Panc1 (cell line): ENCODE data around the gene TNIK. TPM values are rescaled to one million over a fixed set of nuclear protein-coding genes. Genes with fewer than 3 reads are reported as not detected.

Experiments used
- ATAC-seq: fragments of 200-7000 bp; cut with Tn5 transposase; 2 replicates; pipeline ENCODE4 v1.9.1; 2020; ENCODE audit warnings: mild to moderate bottlenecking, moderate library complexity
- BruUV-seq: library from RNA; stranded (reverse); fragments of 400-500 nt; replicated peaks from 2 replicates; lab custom pipeline; 2021; lab: Mats Ljungman, UMichigan
- CTCF ChIA-PET: fragments of 300-600 bp; sonication (Branson Sonifier 250); formaldehyde crosslinking; loops from one replicate; lab custom pipeline; 2022; ENCODE audit warnings: antibody characterized with exemption; lab: Charles Lee
- POLR2A ChIA-PET: fragments of 300-600 bp; sonication (Branson Sonifier 250); formaldehyde crosslinking; loops from one replicate; lab custom pipeline; 2022; ENCODE audit warnings: antibody characterized with exemption; lab: Charles Lee
- DNase-seq: peaks from one replicate; pipeline ENCODE4 v3.0.0-alpha.2; 2010; ENCODE audit warnings: low read depth, low spot score
- H3K27ac ChIP-seq: 2 replicates; pipeline ENCODE4 v1.5.1; 2011; ENCODE audit warnings: mild to moderate bottlenecking, low read length, inconsistent platforms
- H3K27me3 ChIP-seq: fragments of 200-500 bp; sonication (Bioruptor generic); 2 replicates; pipeline ENCODE4 v1.6.0; 2014; ENCODE audit warnings: low read length, inconsistent platforms; ENCODE audit not compliant: control insufficient read depth, insufficient read depth
- H3K36me3 ChIP-seq: fragments of 200-500 bp; sonication (Bioruptor generic); 2 replicates; pipeline ENCODE4 v1.5.1; 2014; ENCODE audit warnings: inconsistent platforms, mild to moderate bottlenecking, low read length, moderate library complexity; ENCODE audit not compliant: control insufficient read depth, insufficient read depth
- H3K4me1 ChIP-seq: 2 replicates; pipeline ENCODE4 v1.5.1; 2011; ENCODE audit warnings: inconsistent platforms, mild to moderate bottlenecking, low read length, moderate library complexity; ENCODE audit not compliant: control insufficient read depth, insufficient read depth
- H3K4me3 ChIP-seq, 2 experiments: 2 replicates each; pipeline ENCODE4 v1.5.1; 2011 to 2012; ENCODE audit warnings: low read depth in 2 of 2, low read length in 2 of 2, mild to moderate bottlenecking in 2 of 2, inconsistent platforms in 1 of 2, moderate library complexity in 1 of 2
- H3K9me3 ChIP-seq: fragments of 200-500 bp; sonication (Bioruptor generic); 2 replicates; pipeline ENCODE4 v1.5.1; 2014; ENCODE audit warnings: low read depth, mild to moderate bottlenecking, inconsistent platforms, low read length, moderate library complexity; ENCODE audit not compliant: control insufficient read depth, insufficient read depth
- POLR2AphosphoS5 ChIP-seq: IDR thresholded peaks from 2 replicates; pipeline ENCODE4 v1.6.1; 2012; ENCODE audit warnings: mild to moderate bottlenecking, low read depth, low read length, moderate library complexity
- SIN3A ChIP-seq: IDR thresholded peaks from 2 replicates; pipeline ENCODE4 v1.6.1; 2012; ENCODE audit warnings: low read depth, mild to moderate bottlenecking, low read length, moderate library complexity, borderline replicate concordance; ENCODE audit not compliant: insufficient read depth
- TCF7L2 ChIP-seq: IDR thresholded peaks from 2 replicates; pipeline ENCODE4 v1.6.1; 2011; ENCODE audit warnings: mild to moderate bottlenecking, low read depth, low read length, inconsistent platforms
- in situ Hi-C: cut with HindIII; loops from 2 replicates; pipeline ENCODE4 v1.10.0; 2016; ENCODE audit warnings: low sequenced_read_pairs, low pct_unique_long_range_greater_than_20kb
- intact Hi-C: fragments of 100-400 bp; cut with micrococcal nuclease; formaldehyde crosslinking; loops from one replicate; pipeline ENCODE4 v1.10.0; 2022; ENCODE audit not compliant: unreplicated experiment
- total RNA-seq: library from RNA; stranded (reverse); gene quantifications from one replicate; pipeline ENCODE4 v1.2.1, GENCODE V29; 2021; ENCODE audit not compliant: unreplicated experiment
- TF ChIP-seq, protein P1 (sequence below), 2 experiments: IDR thresholded peaks; 2 replicates each; pipeline ENCODE4 v1.6.1; 2011 to 2012; ENCODE audit warnings: low read depth in 2 of 2, control low read depth in 1 of 2, low read length in 1 of 2, mild to moderate bottlenecking in 1 of 2, moderate library complexity in 1 of 2; ENCODE audit not compliant: insufficient read depth in 1 of 2
- TF ChIP-seq, protein P2 (sequence below): fragments of 450-650 bp; IDR thresholded peaks from 2 replicates; pipeline ENCODE4 v1.5.1; 2017; ENCODE audit warnings: mild to moderate bottlenecking

Gene TNIK
- total RNA-seq, 1 experiment from 2014 or later, result 1.9 TPM

DNA sequence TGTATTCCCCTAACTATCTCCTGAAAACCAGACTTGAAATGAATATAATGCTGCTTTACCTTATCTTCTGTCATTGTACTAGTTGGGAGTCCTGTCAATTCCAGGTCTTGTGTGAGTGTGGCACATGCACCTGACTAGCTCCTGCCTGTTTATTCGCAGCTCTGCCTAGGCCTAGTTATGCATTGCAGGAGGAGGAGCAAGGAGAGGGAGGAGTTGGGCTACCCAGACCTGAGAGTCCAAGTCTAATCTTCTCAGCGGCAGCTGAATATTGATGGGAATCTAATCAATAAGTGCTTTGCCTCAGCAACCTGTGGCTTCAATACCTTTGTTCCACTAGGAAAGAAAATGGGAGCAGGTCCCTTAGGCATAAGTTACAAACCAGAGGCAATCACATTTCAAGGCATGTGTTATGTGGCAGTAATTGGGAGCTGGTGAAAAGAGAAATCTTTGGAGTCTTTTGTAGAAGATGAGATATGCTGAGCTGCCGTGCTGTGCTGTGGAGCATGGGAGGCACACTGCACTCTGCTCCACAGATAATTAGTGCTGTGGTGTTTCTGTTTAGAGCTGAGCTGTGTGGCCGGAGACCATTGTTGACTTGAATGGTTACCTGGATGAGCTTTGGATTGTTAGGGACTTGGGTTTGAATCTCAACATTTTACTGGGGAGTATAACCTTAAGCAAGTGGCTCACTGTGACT lies 433.5 kb downstream of the TNIK start, which contains the start of gene SLC2A2:
SLC2A2 (minus strand) TSS at position 124 of the 697 bp plus-strand sequence; CDS start at position 74, 50 bp downstream.
- intact Hi-C loops, result no loop called here
- ATAC-seq (no peak), DNase-seq (no peak)
- Histone ChIP-seq H3K4me3 (no peak within 1 kb of the TSS), H3K27ac (no peak within 1 kb of the TSS), H3K9me3 (no peaks in the 10 kb centered on the region), H3K4me1 (no peaks in the 10 kb centered on the region), H3K27me3 (no peaks in the 10 kb centered on the region), H3K36me3 (no peaks in the 10 kb centered on the region)
- CTCF ChIA-PET, result no interaction called here
- POLR2A ChIA-PET, result no interaction called here
- BruUV-seq, result no TSS peak
- in situ Hi-C loops, result no loop called here
- TF ChIP-seq, protein P1, sequence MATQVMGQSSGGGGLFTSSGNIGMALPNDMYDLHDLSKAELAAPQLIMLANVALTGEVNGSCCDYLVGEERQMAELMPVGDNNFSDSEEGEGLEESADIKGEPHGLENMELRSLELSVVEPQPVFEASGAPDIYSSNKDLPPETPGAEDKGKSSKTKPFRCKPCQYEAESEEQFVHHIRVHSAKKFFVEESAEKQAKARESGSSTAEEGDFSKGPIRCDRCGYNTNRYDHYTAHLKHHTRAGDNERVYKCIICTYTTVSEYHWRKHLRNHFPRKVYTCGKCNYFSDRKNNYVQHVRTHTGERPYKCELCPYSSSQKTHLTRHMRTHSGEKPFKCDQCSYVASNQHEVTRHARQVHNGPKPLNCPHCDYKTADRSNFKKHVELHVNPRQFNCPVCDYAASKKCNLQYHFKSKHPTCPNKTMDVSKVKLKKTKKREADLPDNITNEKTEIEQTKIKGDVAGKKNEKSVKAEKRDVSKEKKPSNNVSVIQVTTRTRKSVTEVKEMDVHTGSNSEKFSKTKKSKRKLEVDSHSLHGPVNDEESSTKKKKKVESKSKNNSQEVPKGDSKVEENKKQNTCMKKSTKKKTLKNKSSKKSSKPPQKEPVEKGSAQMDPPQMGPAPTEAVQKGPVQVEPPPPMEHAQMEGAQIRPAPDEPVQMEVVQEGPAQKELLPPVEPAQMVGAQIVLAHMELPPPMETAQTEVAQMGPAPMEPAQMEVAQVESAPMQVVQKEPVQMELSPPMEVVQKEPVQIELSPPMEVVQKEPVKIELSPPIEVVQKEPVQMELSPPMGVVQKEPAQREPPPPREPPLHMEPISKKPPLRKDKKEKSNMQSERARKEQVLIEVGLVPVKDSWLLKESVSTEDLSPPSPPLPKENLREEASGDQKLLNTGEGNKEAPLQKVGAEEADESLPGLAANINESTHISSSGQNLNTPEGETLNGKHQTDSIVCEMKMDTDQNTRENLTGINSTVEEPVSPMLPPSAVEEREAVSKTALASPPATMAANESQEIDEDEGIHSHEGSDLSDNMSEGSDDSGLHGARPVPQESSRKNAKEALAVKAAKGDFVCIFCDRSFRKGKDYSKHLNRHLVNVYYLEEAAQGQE (IDR thresholded peaks at IDR 0.05; ENCODE audit: insufficient read depth in 1 of 2, low read depth in 2 of 2, low read length in 1 of 2), result no peak
- TF ChIP-seq, protein P2, sequence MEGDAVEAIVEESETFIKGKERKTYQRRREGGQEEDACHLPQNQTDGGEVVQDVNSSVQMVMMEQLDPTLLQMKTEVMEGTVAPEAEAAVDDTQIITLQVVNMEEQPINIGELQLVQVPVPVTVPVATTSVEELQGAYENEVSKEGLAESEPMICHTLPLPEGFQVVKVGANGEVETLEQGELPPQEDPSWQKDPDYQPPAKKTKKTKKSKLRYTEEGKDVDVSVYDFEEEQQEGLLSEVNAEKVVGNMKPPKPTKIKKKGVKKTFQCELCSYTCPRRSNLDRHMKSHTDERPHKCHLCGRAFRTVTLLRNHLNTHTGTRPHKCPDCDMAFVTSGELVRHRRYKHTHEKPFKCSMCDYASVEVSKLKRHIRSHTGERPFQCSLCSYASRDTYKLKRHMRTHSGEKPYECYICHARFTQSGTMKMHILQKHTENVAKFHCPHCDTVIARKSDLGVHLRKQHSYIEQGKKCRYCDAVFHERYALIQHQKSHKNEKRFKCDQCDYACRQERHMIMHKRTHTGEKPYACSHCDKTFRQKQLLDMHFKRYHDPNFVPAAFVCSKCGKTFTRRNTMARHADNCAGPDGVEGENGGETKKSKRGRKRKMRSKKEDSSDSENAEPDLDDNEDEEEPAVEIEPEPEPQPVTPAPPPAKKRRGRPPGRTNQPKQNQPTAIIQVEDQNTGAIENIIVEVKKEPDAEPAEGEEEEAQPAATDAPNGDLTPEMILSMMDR, result no peak
- TF ChIP-seq TCF7L2, result no peak
- TF ChIP-seq POLR2AphosphoS5, result no peak
- TF ChIP-seq SIN3A, result no peak

DNA sequence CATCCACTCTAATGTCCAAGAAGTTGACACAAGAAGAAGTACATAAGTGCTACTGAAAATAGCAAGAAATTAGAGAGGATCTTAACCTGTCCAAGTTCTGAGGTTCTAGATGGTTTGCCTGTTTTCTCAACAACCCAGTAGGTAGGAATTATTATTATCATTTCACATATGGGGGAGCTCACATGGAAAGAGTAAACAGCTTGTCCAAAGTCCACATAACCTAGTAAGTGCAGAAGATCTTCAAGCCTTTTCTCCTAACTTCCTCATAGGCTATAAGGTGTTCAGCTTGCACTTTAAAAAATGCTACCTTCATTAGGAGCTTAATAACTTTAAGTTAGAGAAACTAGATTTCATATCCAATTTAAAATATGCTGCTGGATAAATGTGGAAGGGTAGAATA lies 436.6 kb downstream of the TNIK start:
- in situ Hi-C loops (no loop called here), intact Hi-C loops (no loop called here)
- Histone ChIP-seq H3K4me1 (no peaks in the 10 kb centered on the region), H3K9me3 (no peaks in the 10 kb centered on the region), H3K4me3 (no peak overlapping the region), H3K36me3 (no peaks in the 10 kb centered on the region), H3K27me3 (no peaks in the 10 kb centered on the region), H3K27ac (no peak overlapping the region)
- no peak for TF ChIP-seq TCF7L2
- TF ChIP-seq POLR2AphosphoS5, result no peak
- TF ChIP-seq, protein P2, result no peak
- TF ChIP-seq SIN3A, result no peak
- TF ChIP-seq, protein P1 (IDR thresholded peaks at IDR 0.05; ENCODE audit: insufficient read depth in 1 of 2, low read depth in 2 of 2, low read length in 1 of 2), result no peak
- ATAC-seq (no peak), DNase-seq (no peak)
- ChIA-PET CTCF (interaction anchor here (0.5 kb wide), 1 partner anchor 25 kb away, joined by 3 read pairs; no protein-coding TSS in a partner anchor), POLR2A (no interaction called here)
- BruUV-seq, result no TSS peak
